ENCODE results near the gene EIF3K. TPM values are rescaled to one million over a fixed set of nuclear protein-coding genes. Genes with fewer than 3 reads are reported as not detected.
"Not testable (repeated sequence)": the region's sequence is repeated elsewhere in the genome, so short reads cannot be mapped to it uniquely, and the experiment has no call there.

EIF3K gene
- total RNA-seq, 4 donors from 2014 or later, result 392 to 489 (median 414) TPM

GRCh38 chr19:38592940-38593339, 26.0 kb upstream of the EIF3K start:
- TF ChIP-seq CTCF (IDR thresholded peaks at IDR 0.05) (no peak), POLR2AphosphoS5 (IDR thresholded peaks at IDR 0.05) (no peak), POLR2A (IDR thresholded peaks at IDR 0.05) (no peak), EP300 (IDR thresholded peaks at IDR 0.05) (no peak)
- Histone ChIP-seq H3K9me3 (no peaks in the 10 kb centered on the region), H3K36me3 (no peaks in the 10 kb centered on the region), H3K4me1 (peaks cover 0 to 9% (median 3%) of the 10 kb centered on the region in 3 donors), H3K27ac (no peak overlapping the region), H3K27me3 (peaks cover 73% of the 10 kb centered on the region), H3K4me3 (no peak overlapping the region)
- WGBS, 2 donors (ENCODE audit: low coverage in 1 of 2), result 70 to 72% methylated on average over 4 to 5 of the region's 6 CpGs
- ATAC-seq, result no peak

GRCh38 chr19:38596057-38596981, 22.7 kb upstream of the EIF3K start:
- 9% methylated on average over 6 of the region's 55 CpGs; no CpG with 5 or more reads in 1 of the 2 donors for WGBS, 2 donors (ENCODE audit: low coverage in 1 of 2)
- TF ChIP-seq CTCF (IDR thresholded peaks at IDR 0.05) (no peak), EP300 (IDR thresholded peaks at IDR 0.05) (no peak), POLR2AphosphoS5 (IDR thresholded peaks at IDR 0.05) (no peak), POLR2A (IDR thresholded peaks at IDR 0.05) (no peak)
- H3K9me3 ChIP-seq, result no peaks in the 10 kb centered on the region
- peaks cover 0 to 9% (median 3%) of the 10 kb centered on the region in 3 donors for H3K4me1 ChIP-seq
- no peak for ATAC-seq
- no peak overlapping the region for H3K27ac ChIP-seq
- H3K36me3 ChIP-seq, result no peaks in the 10 kb centered on the region
- H3K4me3 ChIP-seq, result peak overlapping the region in 1 of 2 donors; percentile 32
- peaks cover 54% of the 10 kb centered on the region for H3K27me3 ChIP-seq

GRCh38 chr19:38597075-38597474, 21.9 kb upstream of the EIF3K start:
- no peak for ATAC-seq
- no peak overlapping the region for H3K4me3 ChIP-seq
- H3K36me3 ChIP-seq, result no peaks in the 10 kb centered on the region
- H3K27ac ChIP-seq, result no peak overlapping the region
- WGBS, 2 donors (ENCODE audit: low coverage in 1 of 2), result 0% methylated on average over 1 of the region's 11 CpGs; no CpG with 5 or more reads in 1 of the 2 donors
- no peaks in the 10 kb centered on the region for H3K9me3 ChIP-seq
- H3K4me1 ChIP-seq, result peaks cover 0 to 9% (median 3%) of the 10 kb centered on the region in 3 donors
- H3K27me3 ChIP-seq, result peaks cover 48% of the 10 kb centered on the region
- TF ChIP-seq POLR2A (IDR thresholded peaks at IDR 0.05) (no peak), CTCF (IDR thresholded peaks at IDR 0.05) (no peak), EP300 (IDR thresholded peaks at IDR 0.05) (no peak), POLR2AphosphoS5 (IDR thresholded peaks at IDR 0.05) (no peak)

GRCh38 chr19:38599722-38600121, 19.3 kb upstream of the EIF3K start:
- Histone ChIP-seq H3K27me3 (peaks cover 21% of the 10 kb centered on the region), H3K9me3 (no peaks in the 10 kb centered on the region), H3K4me1 (peaks cover 0 to 9% (median 3%) of the 10 kb centered on the region in 3 donors), H3K27ac (no peak overlapping the region), H3K4me3 (no peak overlapping the region), H3K36me3 (no peaks in the 10 kb centered on the region)
- no peak for TF ChIP-seq POLR2A (IDR thresholded peaks at IDR 0.05)
- no peak for TF ChIP-seq EP300 (IDR thresholded peaks at IDR 0.05)
- no peak for TF ChIP-seq POLR2AphosphoS5 (IDR thresholded peaks at IDR 0.05)
- TF ChIP-seq CTCF (IDR thresholded peaks at IDR 0.05), result no peak
- no peak for ATAC-seq
- WGBS, 2 donors (ENCODE audit: low coverage in 1 of 2), result 81 to 83% methylated on average over 4 to 10 of the region's 11 CpGs

GRCh38 chr19:38602856-38603255, 16.1 kb upstream of the EIF3K start:
- H3K27me3 ChIP-seq, result peaks cover 12% of the 10 kb centered on the region
- H3K36me3 ChIP-seq, H3K27ac ChIP-seq, ATAC-seq, H3K4me3 ChIP-seq, H3K4me1 ChIP-seq, H3K9me3 ChIP-seq: not testable (repeated sequence)
- 88 to 92% methylated on average over 5 of the region's 5 CpGs for WGBS, 2 donors (ENCODE audit: low coverage in 1 of 2)
